GM12892 (cell line): ENCODE measurements around the gene TOM1L2.

Experiments
- POLR2A ChIP-seq: IDR thresholded peaks from 2 replicates; pipeline ENCODE4 v1.6.1; 2011; ENCODE audit warnings: low read depth, low read length, control low read depth
- POLR2AphosphoS5 ChIP-seq: IDR thresholded peaks from 2 replicates; pipeline ENCODE4 v1.6.1; 2011; ENCODE audit warnings: low read depth, low read length, control low read depth
- TAF1 ChIP-seq: IDR thresholded peaks from 2 replicates; pipeline ENCODE4 v1.6.1; 2011; ENCODE audit warnings: low read depth, mild to moderate bottlenecking, control low read depth, low read length, borderline replicate concordance

DNA sequence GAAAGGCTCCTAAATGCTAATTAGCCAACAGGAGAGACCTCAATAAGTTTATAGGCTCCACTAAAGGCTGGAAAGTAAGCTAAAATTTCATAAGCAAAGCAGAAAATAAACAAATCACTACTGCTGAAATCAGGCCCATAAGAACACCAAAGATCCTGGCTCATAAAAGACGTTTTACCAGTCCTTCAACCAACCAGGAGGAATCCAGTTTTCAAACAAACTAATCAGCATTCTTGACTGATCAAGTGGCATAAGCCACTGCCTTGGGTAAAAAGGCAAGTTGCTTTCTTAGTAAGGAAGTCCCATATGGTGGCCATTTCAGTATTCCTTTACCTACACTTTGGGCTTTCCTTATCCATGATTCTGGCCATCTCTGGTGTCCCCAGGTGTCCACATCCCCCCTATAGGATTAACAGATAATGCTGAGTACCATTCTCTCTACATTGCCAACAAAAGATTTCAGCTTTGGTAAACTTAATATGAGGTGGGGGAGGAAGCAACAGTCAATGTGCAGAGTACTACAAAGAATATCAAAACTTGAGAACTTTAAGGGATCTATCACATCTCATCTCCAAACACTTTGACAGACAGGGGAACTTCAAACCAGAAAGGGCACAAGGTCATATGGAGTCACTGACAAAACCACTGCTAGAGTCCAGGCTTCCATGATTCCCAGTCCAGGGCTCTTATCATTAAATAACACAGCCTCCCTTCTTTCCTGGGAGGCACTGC is 1.3 kb downstream of the TOM1L2 start:
- no peak for TF ChIP-seq POLR2A
- TF ChIP-seq POLR2AphosphoS5, result no peak
- TF ChIP-seq TAF1, result no peak
